Astrocyte (in vitro differentiated cells and primary cell): ENCODE results near the gene GZMM. TPM values are rescaled to one million over a fixed set of nuclear protein-coding genes. Genes with fewer than 3 reads are reported as not detected.
A peak's percentile ranks its signal among the peaks of the same experiment; 100 is the strongest.

Source experiments
- DNase-seq: peaks from one replicate; pipeline ENCODE4 v3.0.0-alpha.2; 2010; ENCODE audit warnings: low read depth
- FAIRE-seq: peaks from 2 replicates; lab custom pipeline; 2011; peaks lifted over from hg19 to GRCh38; lab: Jason Lieb, UNC
- H2AFZ ChIP-seq: 2 replicates; pipeline ENCODE4 v1.6.0; 2012; ENCODE audit warnings: low read depth, low read length, inconsistent platforms
- H3K27ac ChIP-seq: 2 replicates; pipeline ENCODE4 v1.5.1; 2011; ENCODE audit warnings: low read depth, low read length, inconsistent platforms
- H3K27me3 ChIP-seq: 2 replicates; pipeline ENCODE4 v1.6.0; 2011; ENCODE audit warnings: low read length, inconsistent platforms; ENCODE audit not compliant: insufficient read depth
- H3K36me3 ChIP-seq: 2 replicates; pipeline ENCODE4 v1.5.1; 2011; ENCODE audit warnings: low read length, inconsistent platforms; ENCODE audit not compliant: insufficient read depth
- H3K4me1 ChIP-seq: 2 replicates; pipeline ENCODE4 v1.5.1; 2011; ENCODE audit warnings: low read length, inconsistent platforms; ENCODE audit not compliant: insufficient read depth
- H3K4me2 ChIP-seq: 2 replicates; pipeline ENCODE4 v1.6.0; 2012; ENCODE audit warnings: low read length, inconsistent platforms
- H3K4me3 ChIP-seq: 2 replicates; pipeline ENCODE4 v1.5.1; 2011; ENCODE audit warnings: low read depth, mild to moderate bottlenecking, low read length, inconsistent platforms; ENCODE audit not compliant: insufficient read depth
- H3K79me2 ChIP-seq: 2 replicates; pipeline ENCODE4 v1.6.0; 2012; ENCODE audit warnings: mild to moderate bottlenecking, low read length, inconsistent platforms; ENCODE audit not compliant: insufficient read depth
- H3K9ac ChIP-seq: 2 replicates; pipeline ENCODE4 v1.6.0; 2012; ENCODE audit warnings: mild to moderate bottlenecking, low read length, inconsistent platforms
- H3K9me3 ChIP-seq: 2 replicates; pipeline ENCODE4 v1.5.1; 2012; ENCODE audit warnings: low read depth, mild to moderate bottlenecking, low read length, inconsistent platforms; ENCODE audit not compliant: insufficient read depth
- H4K20me1 ChIP-seq: 2 replicates; pipeline ENCODE4 v1.6.0; 2012; ENCODE audit warnings: low read length, inconsistent platforms; ENCODE audit not compliant: insufficient read depth
- H3K27ac Mint-ChIP-seq: one replicate; pipeline ENCODE4 v1.8.0; 2021; ENCODE audit warnings: mild to moderate bottlenecking, mixed read lengths; ENCODE audit not compliant: unreplicated experiment
- H3K27me3 Mint-ChIP-seq: one replicate; pipeline ENCODE4 v1.8.0; 2021; ENCODE audit warnings: low read depth, mixed read lengths; ENCODE audit not compliant: unreplicated experiment
- H3K36me3 Mint-ChIP-seq: one replicate; pipeline ENCODE4 v1.8.0; 2021; ENCODE audit warnings: low read depth, mixed read lengths; ENCODE audit not compliant: unreplicated experiment
- H3K4me1 Mint-ChIP-seq: one replicate; pipeline ENCODE4 v1.8.0; 2021; ENCODE audit warnings: low read depth, mixed read lengths; ENCODE audit not compliant: unreplicated experiment
- H3K4me3 Mint-ChIP-seq: one replicate; pipeline ENCODE4 v1.8.0; 2021; ENCODE audit warnings: mild to moderate bottlenecking, moderate library complexity, mixed read lengths; ENCODE audit not compliant: unreplicated experiment
- H3K9me3 Mint-ChIP-seq: one replicate; pipeline ENCODE4 v1.8.0; 2021; ENCODE audit warnings: mild to moderate bottlenecking, mixed read lengths; ENCODE audit not compliant: unreplicated experiment
- EZH2 ChIP-seq: IDR thresholded peaks from 2 replicates; pipeline ENCODE4 v1.6.1; 2012; ENCODE audit warnings: mild to moderate bottlenecking, low read length, inconsistent platforms; ENCODE audit not compliant: insufficient read depth
- total RNA-seq: library from RNA; stranded (reverse); gene quantifications from 2 replicates; pipeline ENCODE4 v1.2.1, GENCODE V29; 2021
- TF ChIP-seq, protein P1 (sequence below): IDR thresholded peaks from 2 replicates; pipeline ENCODE4 v1.5.1; 2011; ENCODE audit warnings: low read depth, mild to moderate bottlenecking, inconsistent platforms, low read length, moderate library complexity; ENCODE audit not compliant: insufficient read depth

The GZMM gene
- total RNA-seq, 1 donor from 2014 or later = 0.70 TPM

DNA sequence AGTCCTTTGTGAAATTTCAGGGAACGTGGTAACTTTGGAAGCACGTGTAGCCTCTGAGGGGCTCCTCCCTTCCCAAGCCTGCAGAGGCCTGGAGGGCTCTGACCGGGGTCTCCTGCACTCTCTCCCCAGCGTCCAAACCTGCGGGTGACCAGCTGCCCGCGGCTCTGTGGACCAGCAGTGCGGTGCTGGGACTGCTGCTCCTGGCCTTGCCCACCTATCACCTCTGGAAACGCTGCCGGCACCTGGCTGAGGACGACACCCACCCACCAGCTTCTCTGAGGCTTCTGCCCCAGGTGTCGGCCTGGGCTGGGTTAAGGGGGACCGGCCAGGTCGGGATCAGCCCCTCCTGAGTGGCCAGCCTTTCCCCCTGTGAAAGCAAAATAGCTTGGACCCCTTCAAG is 39.2 kb upstream of the GZMM start:
- TF ChIP-seq, protein P1, sequence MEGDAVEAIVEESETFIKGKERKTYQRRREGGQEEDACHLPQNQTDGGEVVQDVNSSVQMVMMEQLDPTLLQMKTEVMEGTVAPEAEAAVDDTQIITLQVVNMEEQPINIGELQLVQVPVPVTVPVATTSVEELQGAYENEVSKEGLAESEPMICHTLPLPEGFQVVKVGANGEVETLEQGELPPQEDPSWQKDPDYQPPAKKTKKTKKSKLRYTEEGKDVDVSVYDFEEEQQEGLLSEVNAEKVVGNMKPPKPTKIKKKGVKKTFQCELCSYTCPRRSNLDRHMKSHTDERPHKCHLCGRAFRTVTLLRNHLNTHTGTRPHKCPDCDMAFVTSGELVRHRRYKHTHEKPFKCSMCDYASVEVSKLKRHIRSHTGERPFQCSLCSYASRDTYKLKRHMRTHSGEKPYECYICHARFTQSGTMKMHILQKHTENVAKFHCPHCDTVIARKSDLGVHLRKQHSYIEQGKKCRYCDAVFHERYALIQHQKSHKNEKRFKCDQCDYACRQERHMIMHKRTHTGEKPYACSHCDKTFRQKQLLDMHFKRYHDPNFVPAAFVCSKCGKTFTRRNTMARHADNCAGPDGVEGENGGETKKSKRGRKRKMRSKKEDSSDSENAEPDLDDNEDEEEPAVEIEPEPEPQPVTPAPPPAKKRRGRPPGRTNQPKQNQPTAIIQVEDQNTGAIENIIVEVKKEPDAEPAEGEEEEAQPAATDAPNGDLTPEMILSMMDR = no peak
- TF ChIP-seq EZH2 = no peak
- peaks cover 3% of the 10 kb centered on the region for H3K4me1 Mint-ChIP-seq
- peaks cover 11% of the 10 kb centered on the region for H3K36me3 Mint-ChIP-seq
- no peaks in the 10 kb centered on the region for H4K20me1 ChIP-seq
- peaks cover 3% of the 10 kb centered on the region for H3K9me3 Mint-ChIP-seq
- no peaks in the 10 kb centered on the region for H3K36me3 ChIP-seq
- FAIRE-seq (no peak), DNase-seq (no peak)
- peaks cover under 1% of the 10 kb centered on the region for H3K27me3 ChIP-seq
- no peak overlapping the region for H3K27ac ChIP-seq
- H3K27me3 Mint-ChIP-seq = peaks cover 7% of the 10 kb centered on the region
- H3K79me2 ChIP-seq = peaks cover 15% of the 10 kb centered on the region
- H3K4me1 ChIP-seq = peaks cover 11% of the 10 kb centered on the region
- no peak overlapping the region for H2AFZ ChIP-seq
- no peak overlapping the region for H3K27ac Mint-ChIP-seq
- H3K9ac ChIP-seq = no peak overlapping the region
- H3K4me2 ChIP-seq = no peak overlapping the region
- no peak overlapping the region for H3K4me3 ChIP-seq
- H3K4me3 Mint-ChIP-seq = no peak overlapping the region
- H3K9me3 ChIP-seq = no peaks in the 10 kb centered on the region

DNA sequence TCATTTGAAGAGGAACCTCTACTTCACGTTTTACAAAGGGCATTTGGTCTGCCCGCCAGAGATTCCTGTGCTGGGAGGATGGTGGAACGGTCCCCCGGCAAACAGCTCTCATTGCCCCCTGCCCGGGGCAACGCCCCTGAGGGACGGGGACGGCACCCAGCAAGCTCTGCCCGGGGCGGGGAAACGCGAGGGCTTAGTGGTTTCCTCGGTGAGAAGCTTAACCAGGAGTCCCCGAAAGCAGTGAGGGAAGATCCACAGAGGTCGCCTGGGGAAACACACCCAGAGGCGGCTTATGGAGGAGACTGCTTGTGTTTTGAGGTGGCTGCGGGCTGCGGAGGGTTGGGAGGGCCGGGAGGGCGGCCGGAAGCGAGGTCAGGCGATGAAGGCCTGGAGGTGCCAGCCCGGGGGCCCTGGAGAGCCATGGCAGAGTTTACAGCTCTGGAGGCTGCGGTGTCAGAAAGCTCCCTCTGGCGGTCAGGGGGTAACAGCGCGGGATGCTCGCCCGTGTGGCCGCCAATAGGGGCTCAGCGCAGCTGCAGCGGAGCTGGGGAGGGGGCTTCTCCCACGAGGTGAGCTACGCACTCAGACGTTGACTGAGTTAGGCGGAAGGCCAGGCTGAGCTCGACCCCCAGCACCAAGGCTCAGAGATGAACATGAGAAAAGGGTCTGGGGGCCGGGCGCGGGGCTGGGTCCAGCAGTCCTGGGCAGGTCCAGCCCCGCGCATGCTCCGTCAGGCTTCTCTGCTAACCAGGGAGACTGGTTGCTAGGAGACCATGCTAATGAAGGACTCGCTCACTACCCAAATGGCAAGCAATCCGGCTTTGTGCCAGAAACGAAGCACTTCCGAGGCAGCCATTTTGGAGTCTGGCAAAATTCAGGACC is 37.2 kb upstream of the GZMM start:
- Histone ChIP-seq H3K36me3 (no peaks in the 10 kb centered on the region), H3K27ac (peak overlapping the region; percentile 97), H3K9ac (peak overlapping the region; percentile 88), H3K4me3 (peak overlapping the region; percentile 72), H3K4me1 (peaks cover 24% of the 10 kb centered on the region), H4K20me1 (no peaks in the 10 kb centered on the region), H3K4me2 (peak overlapping the region; percentile 99), H3K9me3 (no peaks in the 10 kb centered on the region), H3K27me3 (no peaks in the 10 kb centered on the region), H3K79me2 (peaks cover 15% of the 10 kb centered on the region), H2AFZ (peak overlapping the region; percentile 89)
- DNase-seq (peak; percentile 99), FAIRE-seq (peak; percentile 95)
- TF ChIP-seq, protein P1 = peak; percentile 76
- no peak for TF ChIP-seq EZH2
- H3K9me3 Mint-ChIP-seq = peaks cover 3% of the 10 kb centered on the region
- H3K27me3 Mint-ChIP-seq = no peaks in the 10 kb centered on the region
- H3K4me3 Mint-ChIP-seq = peak overlapping the region; percentile 92
- peaks cover 11% of the 10 kb centered on the region for H3K4me1 Mint-ChIP-seq
- peaks cover 18% of the 10 kb centered on the region for H3K36me3 Mint-ChIP-seq
- peak overlapping the region; percentile 99 for H3K27ac Mint-ChIP-seq
